Mesendoderm (in vitro differentiated cells): ENCODE results near the gene JARID2.
A peak's percentile ranks its signal among the peaks of the same experiment; 100 is the strongest.

Experiments
- DNase-seq: peaks from one replicate; pipeline ENCODE4 v3.0.0; 2013
- H2AK5ac ChIP-seq: 2 replicates; pipeline ENCODE4 v1.6.1; 2013; ENCODE audit warnings: low read length, inconsistent platforms
- H2BK120ac ChIP-seq: 2 replicates; pipeline ENCODE4 v1.6.1; 2013; ENCODE audit warnings: low read depth, mild to moderate bottlenecking, low read length, moderate library complexity, mixed read lengths
- H2BK15ac ChIP-seq: replicated peaks from 2 replicates; pipeline ENCODE4 v1.6.1; 2013; ENCODE audit warnings: low read depth, mild to moderate bottlenecking, moderate library complexity
- H2BK5ac ChIP-seq: 2 replicates; pipeline ENCODE4 v1.6.1; 2013; ENCODE audit warnings: low read length, inconsistent platforms
- H3K18ac ChIP-seq: 2 replicates; pipeline ENCODE4 v1.6.1; 2013; ENCODE audit warnings: mild to moderate bottlenecking, low read length, mixed read lengths
- H3K23ac ChIP-seq: one replicate; pipeline ENCODE4 v1.6.1; 2013; ENCODE audit warnings: low read length
- H3K27ac ChIP-seq: 2 replicates; pipeline ENCODE4 v1.5.1; 2013; ENCODE audit warnings: low read depth, mild to moderate bottlenecking, inconsistent platforms, low read length, moderate library complexity
- H3K27me3 ChIP-seq: 2 replicates; pipeline ENCODE4 v1.6.1; 2013; ENCODE audit warnings: low read length, control low read depth, mild to moderate bottlenecking, inconsistent platforms; ENCODE audit not compliant: insufficient read depth, poor library complexity
- H3K36me3 ChIP-seq: 2 replicates; pipeline ENCODE4 v1.6.1; 2013; ENCODE audit warnings: low read length, inconsistent platforms; ENCODE audit not compliant: control insufficient read depth, insufficient read depth
- H3K4ac ChIP-seq: one replicate; pipeline ENCODE4 v1.6.1; 2013; ENCODE audit warnings: low read depth, mild to moderate bottlenecking, low read length, moderate library complexity
- H3K4me1 ChIP-seq: 2 replicates; pipeline ENCODE4 v1.6.1; 2013; ENCODE audit warnings: low read depth, low read length, inconsistent platforms; ENCODE audit not compliant: control insufficient read depth
- H3K4me2 ChIP-seq: 2 replicates; pipeline ENCODE4 v1.6.1; 2013; ENCODE audit warnings: low read length
- H3K4me3 ChIP-seq: 2 replicates; pipeline ENCODE4 v1.5.1; 2013; ENCODE audit warnings: mild to moderate bottlenecking, low read length
- H3K56ac ChIP-seq: one replicate; pipeline ENCODE4 v1.6.1; 2013; ENCODE audit warnings: low read length
- H3K79me1 ChIP-seq: 2 replicates; pipeline ENCODE4 v1.6.1; 2013; ENCODE audit warnings: low read length, inconsistent platforms
- H3K79me2 ChIP-seq: 2 replicates; pipeline ENCODE4 v1.6.1; 2013; ENCODE audit warnings: mild to moderate bottlenecking, low read length; ENCODE audit not compliant: control insufficient read depth, insufficient read depth
- H3K9ac ChIP-seq: 2 replicates; pipeline ENCODE4 v1.6.1; 2013; ENCODE audit warnings: low read length, inconsistent platforms
- H4K5ac ChIP-seq: one replicate; pipeline ENCODE4 v1.6.1; 2013; ENCODE audit warnings: low read length
- H4K8ac ChIP-seq: one replicate; pipeline ENCODE4 v1.6.1; 2013; ENCODE audit warnings: low read depth, mild to moderate bottlenecking, control low read depth, low read length, moderate library complexity
- WGBS: extraction: QIAGEN DNeasy Blood & Tissue Kit; methylation state at CpG from one replicate; pipeline ENCODE4 v1.1.7; 2013; ENCODE audit warnings: low lambda C conversion rate, missing lambda C conversion rate; ENCODE audit not compliant: insufficient coverage; ENCODE audit errors: extremely low coverage; 5-methylcytosine and 5-hydroxymethylcytosine counted together

The JARID2 gene

DNA sequence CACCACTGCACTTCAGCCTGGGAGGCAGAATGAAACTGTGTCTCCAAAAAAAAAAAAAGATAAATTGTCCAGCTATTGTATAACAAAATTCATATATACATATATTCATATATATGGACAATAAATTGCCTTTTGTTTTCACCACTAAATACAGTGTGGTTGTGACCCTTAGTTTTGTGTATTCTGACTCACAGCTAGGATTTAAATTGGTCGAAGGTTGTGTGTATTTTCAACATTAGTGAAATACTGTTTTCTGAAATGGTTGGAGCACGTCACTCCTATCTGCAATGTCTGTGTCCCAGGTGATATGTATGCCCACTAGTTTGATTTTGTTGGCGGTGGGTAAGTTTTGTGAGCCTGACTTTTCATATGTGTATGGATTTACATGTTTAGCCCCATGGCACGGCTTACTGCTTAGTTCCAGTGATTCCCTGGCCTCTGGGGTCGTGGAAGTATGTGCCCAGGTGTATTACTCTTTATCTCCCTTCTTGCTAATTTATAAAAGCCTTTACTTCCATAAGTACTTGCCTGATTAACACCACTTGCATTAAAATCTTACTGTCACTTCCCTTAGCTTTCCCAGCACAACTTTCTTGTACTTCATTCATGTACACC, 33.3 kb downstream of the JARID2 start:
- Histone ChIP-seq H3K4me1 (peaks cover 17% of the 10 kb centered on the region), H3K36me3 (no peaks in the 10 kb centered on the region), H3K79me1 (peaks cover 5% of the 10 kb centered on the region), H3K27ac (no peak overlapping the region), H3K23ac (no peak overlapping the region), H3K79me2 (peaks cover 90% of the 10 kb centered on the region), H3K18ac (no peak overlapping the region), H4K5ac (no peak overlapping the region), H4K8ac (no peak overlapping the region), H3K27me3 (no peaks in the 10 kb centered on the region), H2BK120ac (no peak overlapping the region), H2BK15ac (no peak overlapping the region), H3K4me2 (no peak overlapping the region), H3K9ac (no peak overlapping the region), H3K4me3 (no peak overlapping the region), H2BK5ac (no peak overlapping the region), H3K4ac (no peak overlapping the region), H2AK5ac (no peak overlapping the region), H3K56ac (peak overlapping the region; percentile 28)
- DNase-seq: no peak
- no CpG with 5 or more reads among the region's 5 CpGs for WGBS

DNA sequence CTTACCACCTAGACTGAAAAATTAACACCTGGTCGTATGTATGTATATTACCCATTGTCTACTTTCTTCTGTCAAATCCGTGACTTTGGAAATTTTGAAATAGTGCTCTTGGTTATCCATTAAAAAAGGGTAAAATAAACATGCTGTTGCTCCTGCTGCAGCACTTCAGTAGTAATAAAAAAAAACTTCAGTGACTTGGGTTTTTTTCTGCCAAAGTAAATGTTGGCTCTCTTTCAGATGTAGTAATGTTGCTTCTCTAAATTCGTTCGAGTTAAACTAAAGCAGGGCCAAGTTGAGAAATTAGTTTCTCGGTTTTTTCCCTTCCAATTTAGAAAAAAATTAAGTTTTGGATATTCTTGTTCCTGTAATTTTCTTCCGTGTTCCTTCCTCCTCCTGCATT, 34.2 kb downstream of the JARID2 start:
- H2BK5ac ChIP-seq: no peak overlapping the region

DNA sequence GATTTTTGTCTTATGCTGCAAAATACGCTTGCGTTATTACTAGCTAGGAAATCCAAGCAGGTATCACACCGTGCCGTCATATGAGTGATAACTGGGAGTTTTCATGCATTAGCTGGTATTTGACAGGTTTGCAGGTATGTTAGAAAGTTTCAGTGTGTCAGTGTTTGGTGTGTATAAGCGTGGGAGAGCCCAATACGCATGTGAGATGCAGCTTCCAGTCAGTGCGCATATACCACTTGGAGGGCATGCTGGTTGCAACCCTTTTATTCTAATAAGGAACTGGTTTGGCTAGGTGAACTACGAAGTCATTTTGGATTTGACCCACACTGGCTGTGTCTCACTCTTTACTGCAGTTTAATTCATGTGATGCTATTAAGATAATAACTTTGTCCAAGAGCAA, 35.1 kb downstream of the JARID2 start:
- H3K56ac ChIP-seq: no peak overlapping the region
- no peak overlapping the region for H2BK5ac ChIP-seq
- no peaks in the 10 kb centered on the region for H3K36me3 ChIP-seq
- no peak overlapping the region for H2AK5ac ChIP-seq
- H4K8ac ChIP-seq: no peak overlapping the region
- H3K27ac ChIP-seq: no peak overlapping the region
- no peak overlapping the region for H3K4me2 ChIP-seq
- peaks cover 13% of the 10 kb centered on the region for H3K4me1 ChIP-seq
- no CpG with 5 or more reads among the region's 8 CpGs for WGBS
- H2BK120ac ChIP-seq: no peak overlapping the region
- DNase-seq: no peak
- H3K4me3 ChIP-seq: no peak overlapping the region
- no peaks in the 10 kb centered on the region for H3K27me3 ChIP-seq
- H3K18ac ChIP-seq: no peak overlapping the region
- H3K79me1 ChIP-seq: peaks cover 2% of the 10 kb centered on the region
- H3K4ac ChIP-seq: no peak overlapping the region
- no peak overlapping the region for H4K5ac ChIP-seq
- H3K23ac ChIP-seq: no peak overlapping the region
- no peak overlapping the region for H3K9ac ChIP-seq
- peaks cover 89% of the 10 kb centered on the region for H3K79me2 ChIP-seq
- no peak overlapping the region for H2BK15ac ChIP-seq

More for the DNA sequence above, 34.2 kb downstream of the JARID2 start:
- H3K23ac ChIP-seq: no peak overlapping the region
- no peak for DNase-seq
- H3K4ac ChIP-seq: no peak overlapping the region
- H2BK15ac ChIP-seq: no peak overlapping the region
- peaks cover 17% of the 10 kb centered on the region for H3K4me1 ChIP-seq
- H3K4me3 ChIP-seq: no peak overlapping the region
- no peak overlapping the region for H4K8ac ChIP-seq
- H3K18ac ChIP-seq: no peak overlapping the region
- H2AK5ac ChIP-seq: no peak overlapping the region
- no peak overlapping the region for H3K27ac ChIP-seq
- no peaks in the 10 kb centered on the region for H3K36me3 ChIP-seq
- no peak overlapping the region for H3K9ac ChIP-seq
- H3K27me3 ChIP-seq: no peaks in the 10 kb centered on the region
- no peak overlapping the region for H3K4me2 ChIP-seq
- no peak overlapping the region for H4K5ac ChIP-seq
- peaks cover 5% of the 10 kb centered on the region for H3K79me1 ChIP-seq
- no CpG with 5 or more reads among the region's 6 CpGs for WGBS
- peaks cover 90% of the 10 kb centered on the region for H3K79me2 ChIP-seq
- no peak overlapping the region for H3K56ac ChIP-seq
- H2BK120ac ChIP-seq: no peak overlapping the region

DNA sequence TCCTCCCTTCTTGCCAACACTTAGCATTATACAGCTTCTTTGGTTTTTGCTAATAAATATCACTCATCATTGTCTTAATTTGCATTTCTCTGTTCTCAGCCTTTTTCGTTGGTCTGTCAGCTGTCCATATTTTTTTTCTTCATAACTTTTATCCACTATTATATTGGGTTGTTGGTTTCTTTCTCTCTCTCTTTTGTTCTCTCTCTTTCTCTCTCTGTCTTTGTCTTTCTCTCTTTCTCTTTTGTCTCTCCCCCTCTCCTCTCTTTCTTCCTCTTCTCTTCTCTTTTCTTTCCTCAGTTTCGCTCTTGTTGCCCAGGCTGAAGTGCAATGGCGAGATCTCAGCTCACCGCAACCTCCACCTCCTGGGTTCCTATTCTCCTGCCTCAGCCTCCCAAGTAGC, 36.5 kb downstream of the JARID2 start:
- Histone ChIP-seq H3K79me2 (peaks cover 83% of the 10 kb centered on the region), H4K5ac (no peak overlapping the region), H2BK5ac (no peak overlapping the region), H3K18ac (no peak overlapping the region), H3K9ac (no peak overlapping the region), H3K27me3 (no peaks in the 10 kb centered on the region), H3K4me2 (no peak overlapping the region), H2BK120ac (no peak overlapping the region), H3K23ac (no peak overlapping the region), H3K36me3 (no peaks in the 10 kb centered on the region), H2BK15ac (no peak overlapping the region), H3K79me1 (peaks cover 2% of the 10 kb centered on the region), H4K8ac (no peak overlapping the region), H3K4me1 (peaks cover 10% of the 10 kb centered on the region), H3K4ac (no peak overlapping the region), H3K27ac (no peak overlapping the region), H2AK5ac (no peak overlapping the region), H3K4me3 (no peak overlapping the region), H3K56ac (no peak overlapping the region)
- no peak for DNase-seq
- WGBS: no CpG with 5 or more reads among the region's 4 CpGs

DNA sequence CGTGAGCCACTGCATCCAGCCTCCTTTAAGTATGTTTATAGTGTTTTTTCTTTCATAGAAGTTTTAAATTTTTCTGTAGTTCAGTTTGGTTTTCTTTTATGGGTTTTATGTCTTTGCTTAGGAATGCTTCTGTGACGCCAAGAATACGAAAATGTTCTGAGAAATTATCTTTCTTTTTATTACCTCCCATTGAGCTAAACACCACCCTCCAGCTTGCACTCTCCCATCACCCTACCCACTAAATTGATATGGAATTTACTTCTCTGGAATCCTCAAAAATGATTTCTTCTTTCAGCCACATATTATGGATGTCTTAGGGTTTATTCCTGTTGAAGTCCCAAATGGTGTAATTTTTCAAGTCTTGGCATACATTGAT, 38.1 kb downstream of the JARID2 start:
- no peak overlapping the region for H3K23ac ChIP-seq
- WGBS: no CpG with 5 or more reads among the region's 3 CpGs

DNA sequence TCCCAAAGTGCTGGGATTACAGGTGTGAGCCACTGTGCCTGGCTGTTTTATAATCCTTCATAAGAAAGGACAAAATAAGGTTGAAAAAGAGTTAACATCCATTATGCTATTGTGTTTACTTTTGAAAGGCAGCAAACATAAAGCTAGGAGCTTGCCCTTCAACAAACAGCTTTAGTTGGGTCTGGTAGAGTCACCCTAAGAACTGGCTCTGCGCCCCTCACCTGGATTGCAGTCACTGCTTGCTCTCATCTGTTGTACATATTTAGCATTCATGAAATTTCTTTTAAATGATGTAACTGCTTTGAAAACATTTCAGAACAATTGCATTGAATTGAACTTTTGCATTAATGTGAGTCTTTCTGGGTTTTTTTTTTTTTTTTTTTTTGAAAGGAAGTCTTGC, 38.9 kb downstream of the JARID2 start:
- no CpG with 5 or more reads among the region's 1 CpG for WGBS
- H3K23ac ChIP-seq: no peak overlapping the region
- DNase-seq: peak; percentile 81

More for the DNA sequence above, 38.1 kb downstream of the JARID2 start:
- Histone ChIP-seq H3K27ac (no peak overlapping the region), H4K5ac (no peak overlapping the region), H3K18ac (no peak overlapping the region), H4K8ac (no peak overlapping the region), H3K79me2 (peaks cover 85% of the 10 kb centered on the region), H2AK5ac (no peak overlapping the region), H3K4me3 (no peak overlapping the region), H3K27me3 (no peaks in the 10 kb centered on the region), H3K36me3 (no peaks in the 10 kb centered on the region), H3K79me1 (peaks cover 2% of the 10 kb centered on the region), H2BK15ac (no peak overlapping the region), H3K9ac (no peak overlapping the region), H3K4ac (no peak overlapping the region), H2BK120ac (no peak overlapping the region), H3K56ac (no peak overlapping the region), H3K4me2 (no peak overlapping the region), H3K4me1 (peaks cover 10% of the 10 kb centered on the region), H2BK5ac (no peak overlapping the region)
- DNase-seq: no peak

More for the DNA sequence above, 38.9 kb downstream of the JARID2 start:
- H3K36me3 ChIP-seq: no peaks in the 10 kb centered on the region
- no peak overlapping the region for H4K8ac ChIP-seq
- H2BK5ac ChIP-seq: no peak overlapping the region
- H2AK5ac ChIP-seq: no peak overlapping the region
- H2BK120ac ChIP-seq: peak overlapping the region; percentile 65
- H3K27me3 ChIP-seq: no peaks in the 10 kb centered on the region
- H3K79me1 ChIP-seq: no peaks in the 10 kb centered on the region
- H3K9ac ChIP-seq: no peak overlapping the region
- no peak overlapping the region for H3K4me2 ChIP-seq
- no peak overlapping the region for H3K56ac ChIP-seq
- H3K27ac ChIP-seq: no peak overlapping the region
- H3K4ac ChIP-seq: no peak overlapping the region
- H4K5ac ChIP-seq: no peak overlapping the region
- H3K79me2 ChIP-seq: peaks cover 84% of the 10 kb centered on the region
- H3K4me1 ChIP-seq: peaks cover 3% of the 10 kb centered on the region
- no peak overlapping the region for H2BK15ac ChIP-seq
- no peak overlapping the region for H3K4me3 ChIP-seq
- no peak overlapping the region for H3K18ac ChIP-seq
